ENCODE results near the gene LMNTD1.

LMNTD1 gene

DNA sequence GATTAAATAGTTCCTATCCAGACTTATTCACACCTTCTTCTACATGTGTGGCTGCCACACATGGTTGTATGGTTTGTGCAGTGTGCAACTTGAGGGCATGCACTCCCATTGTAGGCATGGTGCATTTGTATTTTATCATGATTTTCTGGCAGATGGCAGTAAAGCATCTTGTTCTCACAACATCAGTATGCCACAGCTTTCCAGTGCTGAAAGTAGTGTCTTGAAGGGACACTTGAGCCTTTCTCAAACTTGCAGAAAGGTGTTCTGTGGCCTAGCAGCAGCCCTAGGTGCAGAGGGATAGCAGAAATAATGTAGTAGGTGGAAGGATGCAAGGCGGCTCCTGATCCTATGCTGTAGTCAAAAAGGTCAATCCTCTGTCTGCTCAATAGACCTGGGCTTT is 72.9 kb downstream of the LMNTD1 start:
- TF ChIP-seq ZNF70 (CRISPR knock-in tag; IDR thresholded peaks at IDR 0.05) (no peak), ARNTL (CRISPR knock-in tag; IDR thresholded peaks at IDR 0.05; ENCODE audit: borderline replicate concordance, low read depth) (no peak), ISL1 (CRISPR knock-in tag; IDR thresholded peaks at IDR 0.05) (no peak), ZFP30 (CRISPR knock-in tag; IDR thresholded peaks at IDR 0.05) (no peak), TCF4 (CRISPR knock-in tag; IDR thresholded peaks at IDR 0.05; ENCODE audit: borderline replicate concordance) (no peak)
- no peak for ATAC-seq

DNA sequence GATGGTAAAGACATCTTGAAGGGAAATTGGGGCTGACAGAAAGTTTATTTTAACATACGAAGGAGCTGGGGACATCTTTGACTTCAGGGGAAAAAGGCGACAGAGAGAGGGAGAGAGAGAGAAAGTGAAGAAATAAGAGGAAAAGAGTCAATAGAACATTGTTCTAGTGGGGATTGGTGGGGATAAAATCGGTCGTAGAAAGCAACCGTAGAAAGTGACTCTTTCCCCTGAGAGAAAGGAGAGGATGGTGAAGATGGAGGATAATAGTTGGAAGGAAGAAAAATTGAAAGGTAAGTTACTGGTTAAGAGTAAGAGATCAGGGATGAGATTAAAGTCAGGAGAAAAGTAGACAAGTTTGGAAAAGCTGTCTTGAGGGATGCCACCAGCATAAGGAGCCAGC is 75.9 kb downstream of the LMNTD1 start:
- TF ChIP-seq ZFP30 (CRISPR knock-in tag; IDR thresholded peaks at IDR 0.05): no peak
- no peak for TF ChIP-seq ESRRG (CRISPR knock-in tag; IDR thresholded peaks at IDR 0.05)
- no peak for TF ChIP-seq CSRNP3 (CRISPR knock-in tag; IDR thresholded peaks at IDR 0.05)
- no peak for TF ChIP-seq TOX (CRISPR knock-in tag; IDR thresholded peaks at IDR 0.05; ENCODE audit: borderline replicate concordance)
- no peak for TF ChIP-seq GLIS3 (CRISPR knock-in tag; IDR thresholded peaks at IDR 0.05)
- no peak for TF ChIP-seq TSHZ2 (CRISPR knock-in tag; IDR thresholded peaks at IDR 0.05)
- TF ChIP-seq, protein P1, sequence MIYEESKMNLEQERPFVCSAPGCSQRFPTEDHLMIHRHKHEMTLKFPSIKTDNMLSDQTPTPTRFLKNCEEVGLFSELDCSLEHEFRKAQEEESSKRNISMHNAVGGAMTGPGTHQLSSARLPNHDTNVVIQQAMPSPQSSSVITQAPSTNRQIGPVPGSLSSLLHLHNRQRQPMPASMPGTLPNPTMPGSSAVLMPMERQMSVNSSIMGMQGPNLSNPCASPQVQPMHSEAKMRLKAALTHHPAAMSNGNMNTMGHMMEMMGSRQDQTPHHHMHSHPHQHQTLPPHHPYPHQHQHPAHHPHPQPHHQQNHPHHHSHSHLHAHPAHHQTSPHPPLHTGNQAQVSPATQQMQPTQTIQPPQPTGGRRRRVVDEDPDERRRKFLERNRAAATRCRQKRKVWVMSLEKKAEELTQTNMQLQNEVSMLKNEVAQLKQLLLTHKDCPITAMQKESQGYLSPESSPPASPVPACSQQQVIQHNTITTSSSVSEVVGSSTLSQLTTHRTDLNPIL (CRISPR knock-in tag; IDR thresholded peaks at IDR 0.05; ENCODE audit: low read depth): no peak
- no peak for TF ChIP-seq BACH2 (CRISPR knock-in tag; IDR thresholded peaks at IDR 0.05; ENCODE audit: borderline replicate concordance)
- ATAC-seq: no peak

DNA sequence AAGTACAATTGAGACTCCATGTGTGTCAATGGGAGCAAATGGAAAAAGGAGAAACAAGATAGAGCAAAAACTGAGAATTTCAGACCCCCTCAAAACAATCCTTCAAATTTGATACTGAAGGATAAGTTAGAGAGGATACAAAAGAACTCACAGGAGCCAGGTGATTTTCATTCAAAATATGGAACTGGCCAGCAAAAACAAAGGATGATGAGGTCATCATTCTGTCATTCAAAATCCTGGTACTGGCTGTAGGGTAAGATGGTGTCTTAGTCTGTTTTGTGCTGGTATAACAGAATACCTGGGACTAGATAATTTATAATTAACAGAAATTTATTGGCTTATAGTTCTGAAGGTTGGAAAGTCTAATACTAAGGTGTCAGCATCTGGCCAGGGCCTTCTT is 80.6 kb downstream of the LMNTD1 start:
- no peak for TF ChIP-seq ARNTL (CRISPR knock-in tag; IDR thresholded peaks at IDR 0.05; ENCODE audit: borderline replicate concordance, low read depth)
- no peak for TF ChIP-seq POU6F1 (CRISPR knock-in tag; IDR thresholded peaks at IDR 0.05; ENCODE audit: borderline replicate concordance, low read depth)
- TF ChIP-seq CSDC2 (CRISPR knock-in tag; IDR thresholded peaks at IDR 0.05): no peak
- no peak for TF ChIP-seq ISL1 (CRISPR knock-in tag; IDR thresholded peaks at IDR 0.05)
- no peak for TF ChIP-seq CSRNP3 (CRISPR knock-in tag; IDR thresholded peaks at IDR 0.05)
- TF ChIP-seq ZNF565 (CRISPR knock-in tag; conservative IDR thresholded peaks at IDR 0.05; ENCODE audit: low read depth): no peak
- TF ChIP-seq TSHZ2 (CRISPR knock-in tag; IDR thresholded peaks at IDR 0.05): no peak
- no peak for ATAC-seq

DNA sequence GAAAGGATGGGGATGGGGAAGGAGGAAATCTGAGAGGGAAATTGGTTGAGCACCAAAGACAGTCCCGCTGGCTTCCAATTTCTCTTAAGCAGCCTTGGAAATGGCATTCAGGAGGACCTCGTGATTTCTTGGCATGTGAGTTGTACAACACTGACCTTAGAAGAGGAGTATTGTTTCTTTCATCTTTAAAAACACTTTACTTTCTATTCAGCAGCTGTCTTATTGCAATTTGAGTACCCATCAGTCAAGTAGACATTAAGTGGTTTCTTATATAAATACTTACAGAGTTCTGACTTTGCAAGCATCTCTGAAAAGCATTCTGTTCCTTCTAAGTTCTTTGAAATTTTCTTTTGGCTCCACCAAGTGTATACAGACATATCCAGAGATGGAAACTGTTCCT is 83.2 kb downstream of the LMNTD1 start:
- TF ChIP-seq ISL1 (CRISPR knock-in tag; IDR thresholded peaks at IDR 0.05): no peak
- TF ChIP-seq ZNF565 (CRISPR knock-in tag; conservative IDR thresholded peaks at IDR 0.05; ENCODE audit: low read depth): no peak
- no peak for TF ChIP-seq GLIS3 (CRISPR knock-in tag; IDR thresholded peaks at IDR 0.05)
- TF ChIP-seq ESRRG (CRISPR knock-in tag; IDR thresholded peaks at IDR 0.05): no peak
- ATAC-seq: no peak
